ENCODE measurements around the gene MID1.

MID1 gene

GRCh38 chrX:10620121-10620699, at the start of gene MID1:
Gene MID1, minus strand, starts transcription at chrX:10620585. Its CDS starts 53,038 bp downstream, at chrX:10567547.
- no peak for DNase-seq

- DNase-seq: no peak
Observed at GRCh38 chrX:10667143-10667542, 46.8 kb upstream of the MID1 start.

GRCh38 chrX:10666102-10666501, 45.7 kb upstream of the MID1 start:
- no peak for DNase-seq

DNA sequence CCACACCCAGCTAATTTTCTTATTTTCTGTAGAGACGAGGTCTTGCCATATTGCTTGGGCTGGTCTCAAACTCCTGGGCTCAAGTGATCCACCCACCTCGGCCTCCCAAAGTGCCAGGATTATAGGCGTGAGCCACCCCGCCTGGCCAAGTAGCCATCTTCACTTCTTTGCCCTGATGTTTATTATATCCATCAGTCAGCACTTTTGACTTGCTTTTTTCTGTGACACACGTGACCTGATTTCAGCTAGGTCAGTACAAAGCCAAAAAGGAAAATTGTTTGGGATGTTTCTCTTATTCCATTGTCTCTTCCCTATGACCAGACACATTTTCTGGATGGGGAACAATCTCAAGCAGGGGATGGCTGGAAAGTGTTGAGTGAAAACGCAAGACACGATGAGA, 45.3 kb upstream of the MID1 start:
- no peak for DNase-seq

- no peak for DNase-seq
Observed at GRCh38 chrX:10660171-10660570, 39.8 kb upstream of the MID1 start.

DNA sequence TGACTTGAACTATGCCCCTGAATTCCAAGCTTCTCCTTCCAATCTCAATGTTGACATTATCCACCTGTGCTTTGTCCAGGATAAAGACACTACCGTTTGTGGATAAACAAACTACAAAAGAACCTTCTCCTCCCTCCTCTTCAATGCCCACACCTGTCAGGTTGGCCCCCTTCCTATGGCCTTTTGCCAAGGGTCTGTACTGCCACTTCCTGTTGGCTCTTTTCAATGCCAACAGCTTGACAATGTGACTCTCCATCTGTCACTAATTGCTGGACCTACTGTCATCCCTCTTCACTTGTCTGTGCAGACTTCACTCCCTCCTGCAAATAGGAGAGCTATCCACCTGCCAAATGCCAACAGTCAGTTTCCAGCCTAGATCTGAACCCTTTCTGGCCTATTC, 35.8 kb upstream of the MID1 start:
- no peak for DNase-seq

DNA sequence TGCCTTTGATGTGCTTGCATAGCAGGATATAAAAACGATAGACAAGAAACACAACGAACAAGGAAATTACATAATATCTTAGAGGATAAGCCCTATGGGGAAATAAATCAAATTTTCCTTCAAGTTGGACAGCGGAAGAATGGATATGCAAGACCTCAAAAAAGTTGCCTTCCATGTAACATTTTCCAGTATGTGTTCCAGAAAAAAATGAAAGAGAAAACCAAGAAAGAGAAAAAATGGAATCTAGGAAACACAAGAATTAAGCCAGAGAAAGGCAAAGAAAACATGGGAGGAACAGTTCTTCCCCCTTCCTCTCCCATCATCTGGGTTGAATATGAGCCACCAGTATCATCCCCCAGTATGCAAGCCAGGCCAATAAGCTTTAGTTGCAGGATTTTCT, 34.6 kb upstream of the MID1 start:
- DNase-seq: no peak

DNA sequence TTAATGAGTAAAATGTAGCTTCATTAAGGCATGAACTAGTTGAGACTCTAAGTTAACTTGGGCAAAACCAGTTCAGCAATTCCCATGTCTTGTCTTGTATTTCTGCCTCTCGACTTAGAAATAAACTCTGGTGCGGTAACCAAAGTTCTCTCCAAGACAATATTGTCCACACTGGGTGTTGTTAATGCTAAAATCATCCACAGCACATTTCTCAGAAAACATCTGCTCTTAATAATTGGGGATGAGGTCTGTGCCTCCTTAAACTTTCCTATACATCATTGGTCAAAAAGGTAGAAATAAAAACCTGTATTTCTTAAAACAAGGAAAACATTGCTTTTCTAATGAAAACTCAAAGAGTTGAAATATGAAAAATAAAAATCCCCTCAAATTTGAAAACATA, 32.9 kb upstream of the MID1 start:
- no peak for DNase-seq

DNA sequence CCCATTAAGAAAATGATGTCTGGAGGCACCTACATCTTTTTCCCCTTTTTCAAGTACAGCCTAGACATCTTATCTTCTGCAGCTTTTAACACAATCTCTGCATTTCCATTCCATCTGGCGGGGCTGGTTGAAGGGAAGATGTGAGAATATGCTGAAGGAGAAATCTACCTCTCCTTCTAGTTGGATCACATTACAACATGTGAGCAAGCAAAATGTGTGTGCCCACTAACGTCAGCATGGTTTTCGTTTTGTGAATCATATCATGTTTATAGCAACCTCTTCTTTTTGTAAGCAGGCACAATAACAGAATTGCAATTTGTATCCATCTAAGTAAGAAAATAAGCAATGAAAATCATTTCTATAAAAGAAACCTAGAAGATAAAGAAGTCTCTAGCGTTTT, 28.9 kb upstream of the MID1 start:
- no peak for DNase-seq

- DNase-seq: no peak
Observed at GRCh38 chrX:10648614-10649013, 28.2 kb upstream of the MID1 start.

DNA sequence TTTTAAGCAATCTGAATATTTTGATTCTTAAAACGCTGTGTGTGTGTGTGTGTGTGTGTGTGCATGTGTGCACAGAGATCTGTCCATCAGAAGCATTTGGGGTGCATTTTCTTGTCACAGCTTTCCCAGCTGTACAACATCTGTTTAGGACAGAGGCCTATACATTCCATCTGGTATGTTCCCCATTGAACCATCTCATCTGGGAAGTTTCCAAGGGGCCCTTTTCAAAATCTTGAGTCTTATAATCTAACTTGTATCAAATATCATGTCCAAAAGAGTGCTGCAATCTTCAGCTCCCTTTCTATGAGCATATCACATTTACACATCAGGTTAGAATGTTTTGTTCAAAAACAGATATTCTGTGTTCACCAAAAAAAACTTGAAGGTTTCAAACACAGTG, 16.5 kb upstream of the MID1 start:
- no peak for DNase-seq

- DNase-seq: no peak
Observed at GRCh38 chrX:10636337-10636736, 16.0 kb upstream of the MID1 start.

DNA sequence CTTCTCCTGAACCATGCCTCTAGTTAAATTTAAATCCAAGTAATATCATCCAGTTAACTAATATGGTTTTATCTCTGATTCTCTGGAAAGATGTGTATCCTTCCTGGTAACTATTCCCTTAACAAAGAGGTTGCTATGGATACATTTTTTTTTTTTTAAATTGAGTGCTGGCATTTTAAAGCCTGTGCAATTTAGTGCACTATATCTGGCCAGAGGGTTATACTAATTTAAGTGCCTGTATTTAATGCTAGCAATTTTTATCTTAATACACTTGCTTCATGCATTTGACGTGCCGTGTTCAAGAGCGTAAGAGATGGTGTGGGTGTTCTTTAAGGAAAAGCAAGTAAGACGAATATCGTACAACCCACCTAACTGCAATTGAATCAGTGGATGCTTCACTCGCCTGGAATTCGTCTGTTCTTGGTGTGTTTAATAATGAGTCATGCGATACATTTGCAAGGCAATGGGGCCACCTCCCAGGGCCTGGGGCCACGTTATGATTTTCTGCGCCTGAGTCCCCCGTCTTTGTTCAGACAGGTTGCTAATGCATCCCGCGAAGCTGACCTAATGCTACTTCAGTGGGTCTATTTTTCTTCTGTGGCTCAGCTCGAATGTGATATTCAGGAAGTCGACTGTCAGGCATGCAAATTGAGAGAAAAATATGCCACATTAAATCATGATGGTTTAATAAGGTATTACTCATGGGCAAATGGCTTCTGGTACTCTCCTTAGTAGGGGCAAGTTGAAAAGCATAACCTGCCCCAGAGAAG, 14.2 kb upstream of the MID1 start:
- DNase-seq: no peak

DNA sequence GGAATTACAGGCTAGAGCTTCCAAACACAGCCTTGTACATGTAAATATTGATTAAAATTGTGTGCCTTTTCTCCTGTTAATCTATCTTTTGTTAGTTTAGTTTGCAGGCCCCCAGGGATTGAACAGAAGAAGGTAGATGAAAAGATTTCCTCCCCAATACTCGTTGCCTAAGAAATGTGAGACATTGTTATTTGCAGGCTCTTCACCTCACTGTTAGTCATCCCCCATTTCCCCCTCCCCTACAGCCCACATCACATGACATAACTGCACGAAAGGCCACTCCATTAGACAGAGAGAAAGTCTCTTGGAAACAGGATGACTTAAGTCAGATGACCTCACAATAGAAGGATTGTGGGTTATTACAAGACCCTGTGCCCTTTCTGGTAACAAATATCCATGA, 13.3 kb upstream of the MID1 start:
- DNase-seq: no peak

DNA sequence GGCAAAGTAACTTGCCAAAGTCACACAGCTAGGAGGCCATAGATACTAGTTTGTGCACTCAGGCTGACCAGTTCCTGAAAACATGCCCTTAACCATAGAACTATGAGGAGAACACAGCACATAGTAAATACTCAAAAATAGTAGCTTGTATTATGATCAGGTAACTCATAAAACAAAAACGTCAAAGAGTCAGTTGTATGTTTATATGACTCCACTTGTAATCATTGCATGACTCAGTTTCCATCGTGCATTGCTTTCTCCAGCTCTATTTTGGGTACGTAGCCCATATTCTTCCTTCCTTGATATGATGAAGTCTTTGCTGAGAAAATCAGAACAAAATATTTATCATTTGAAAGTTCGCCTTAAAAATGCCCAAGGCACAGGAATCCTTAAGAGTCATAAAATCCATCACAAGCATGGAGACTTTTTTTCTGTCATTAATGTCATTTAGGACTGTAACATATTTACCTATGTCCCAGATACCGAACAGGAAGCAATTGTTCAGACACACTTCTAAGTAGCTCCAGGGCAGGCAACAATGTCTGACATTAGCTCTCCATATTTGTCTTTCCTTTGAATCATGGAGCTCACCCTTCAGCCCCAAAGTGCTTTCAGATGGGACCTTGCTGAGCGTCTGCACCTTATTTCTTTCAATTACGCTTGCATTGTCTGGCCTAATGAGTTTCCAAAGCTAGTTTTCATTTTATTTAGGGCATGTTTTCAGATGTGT, 11.2 kb upstream of the MID1 start:
- DNase-seq: no peak

DNA sequence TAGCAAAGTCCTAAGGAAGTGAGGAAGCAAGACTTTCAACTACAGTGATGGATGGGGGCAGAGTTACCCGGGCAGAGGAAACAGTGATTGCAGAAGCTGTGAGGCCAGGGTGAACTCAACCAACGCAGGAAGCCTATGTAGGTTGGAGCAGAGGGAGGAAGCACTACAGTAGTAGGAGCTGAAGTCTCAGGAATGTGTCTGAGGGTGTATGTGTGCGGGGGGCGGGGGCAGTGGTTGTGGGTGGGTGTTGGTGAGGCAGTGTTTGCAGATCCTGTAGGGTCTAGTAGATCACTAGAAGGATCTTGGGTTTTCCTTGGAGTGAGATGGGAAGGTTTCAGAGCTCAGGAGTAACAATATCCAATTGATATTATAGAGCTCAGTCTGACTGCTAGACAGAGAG, 9.9 kb upstream of the MID1 start:
- no peak for DNase-seq

- DNase-seq: no peak
Observed at GRCh38 chrX:10629905-10630304, 9.5 kb upstream of the MID1 start.

- DNase-seq: no peak
Observed at GRCh38 chrX:10628906-10629305, 8.5 kb upstream of the MID1 start.

DNA sequence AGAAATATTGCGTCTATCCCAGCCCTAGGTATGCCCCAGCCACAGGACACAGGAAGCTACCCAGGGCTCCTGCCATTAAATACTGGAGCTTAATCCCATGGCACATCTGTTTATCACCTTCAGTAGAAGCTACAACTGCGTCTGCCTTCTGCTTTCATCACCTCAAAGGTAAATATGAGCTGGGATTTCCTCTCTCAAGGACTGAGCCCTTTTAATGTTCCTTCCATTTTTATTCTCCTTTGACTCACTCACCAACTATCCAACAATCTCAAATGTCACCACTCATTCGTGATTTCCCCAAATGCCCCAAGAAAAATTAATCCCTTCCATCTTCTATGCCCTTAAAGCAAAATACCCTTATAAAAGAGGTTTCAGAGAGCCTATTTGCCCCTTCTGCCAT, 1.8 kb upstream of the MID1 start:
- DNase-seq: no peak

GRCh38 chrX:10619425-10620046, 849 bp downstream of the MID1 start:
- DNase-seq: no peak

DNA sequence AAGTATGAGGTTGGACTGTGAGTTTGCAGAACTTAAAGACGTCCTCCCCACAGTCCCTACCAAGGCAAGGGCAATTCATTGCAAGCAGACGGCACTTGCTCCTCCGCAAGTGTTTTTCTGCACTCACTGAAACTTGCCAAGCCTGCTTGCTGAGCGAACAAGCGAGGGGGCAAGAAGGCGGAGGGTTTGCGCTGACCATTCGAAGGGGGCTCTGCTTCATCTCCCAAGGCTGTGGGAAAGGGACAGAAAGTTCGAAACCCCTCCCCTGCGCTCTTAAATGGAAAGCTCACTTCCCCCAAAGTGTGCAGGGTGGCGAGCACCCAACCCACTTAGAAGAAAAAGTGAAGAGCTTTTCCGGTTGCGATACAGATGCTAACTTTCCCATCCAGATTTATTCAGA, 1.4 kb downstream of the MID1 start:
- no peak for DNase-seq

DNA sequence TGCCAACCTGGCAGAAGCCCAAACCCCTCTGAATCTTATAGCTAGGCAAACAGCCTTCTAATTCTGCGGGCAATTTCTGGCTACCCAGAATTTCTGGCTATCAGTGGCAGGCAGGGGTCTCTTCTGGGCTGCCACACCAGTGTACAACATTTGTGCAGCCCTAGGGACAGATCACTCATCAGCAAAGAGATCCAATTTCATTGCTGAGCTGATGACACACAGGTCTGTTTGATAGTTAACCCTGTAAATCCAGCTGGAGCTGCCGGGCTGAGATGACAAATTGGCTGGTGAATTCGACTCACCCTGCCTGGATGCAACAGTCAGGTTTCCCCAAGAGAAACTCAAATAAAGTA, 2.4 kb downstream of the MID1 start:
- DNase-seq: no peak

GRCh38 chrX:10617186-10617998, 3.0 kb downstream of the MID1 start:
- no peak for DNase-seq
